ENCODE data around the gene TCF4.

TCF4 gene

DNA sequence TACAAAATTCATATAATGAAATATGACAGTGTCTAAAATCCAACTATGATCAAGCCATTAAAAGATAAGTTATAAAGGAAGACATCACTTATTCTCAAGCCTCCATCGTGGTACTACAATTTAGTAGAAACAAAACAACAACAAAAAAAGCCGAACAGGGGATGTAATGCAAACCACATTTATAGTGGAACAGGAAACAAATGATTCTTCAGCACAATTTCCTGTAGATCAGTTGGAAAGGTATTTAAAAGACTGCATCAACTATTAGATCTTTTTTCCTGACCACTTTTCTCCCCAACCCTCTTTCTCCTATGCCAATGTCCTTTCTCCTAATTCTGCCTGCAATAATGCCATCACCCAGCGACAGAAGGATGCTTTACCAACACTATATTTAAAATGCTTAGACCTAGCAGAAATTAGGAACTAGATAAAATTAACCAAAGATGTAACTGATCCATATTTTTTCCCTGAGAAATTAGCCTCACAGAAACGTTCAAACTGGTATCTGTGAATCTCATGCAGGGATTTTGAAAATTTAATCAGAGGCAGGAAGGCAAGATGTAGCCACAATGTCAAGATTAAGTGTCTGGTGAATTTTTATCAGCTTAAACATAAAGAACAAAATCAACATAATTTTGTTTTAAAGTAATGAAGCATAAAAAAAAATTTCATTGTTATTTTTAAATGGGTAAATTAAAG is 271.4 kb downstream of the TCF4 start:
- no peak for ATAC-seq
- 0 out of 2 replicates have a peak, but pooled peaks have one; percentile 9 for TF ChIP-seq ZNF8 (CRISPR knock-in tag; IDR thresholded peaks at IDR 0.05)
- TF ChIP-seq TCF4 (CRISPR knock-in tag; IDR thresholded peaks at IDR 0.05; ENCODE audit: borderline replicate concordance): 0 out of 2 replicates have a peak, but pooled peaks have one; percentile 31
- TF ChIP-seq POU6F1 (CRISPR knock-in tag; IDR thresholded peaks at IDR 0.05; ENCODE audit: borderline replicate concordance, low read depth): no peak

GRCh38 chr18:55314615-55315237 is 273.3 kb downstream of the TCF4 start:
- TF ChIP-seq TCF4 (CRISPR knock-in tag; IDR thresholded peaks at IDR 0.05; ENCODE audit: borderline replicate concordance) (no peak), TOX (CRISPR knock-in tag; IDR thresholded peaks at IDR 0.05; ENCODE audit: borderline replicate concordance) (no peak), SNAI2 (CRISPR knock-in tag; IDR thresholded peaks at IDR 0.05) (no peak), ZFP30 (CRISPR knock-in tag; IDR thresholded peaks at IDR 0.05) (no peak), BACH2 (CRISPR knock-in tag; IDR thresholded peaks at IDR 0.05; ENCODE audit: borderline replicate concordance) (no peak), ZFP3 (CRISPR knock-in tag; IDR thresholded peaks at IDR 0.05) (no peak), PPARA (CRISPR knock-in tag; IDR thresholded peaks at IDR 0.05; ENCODE audit: borderline replicate concordance) (no peak), RARB (CRISPR knock-in tag; IDR thresholded peaks at IDR 0.05) (no peak), ZNF70 (CRISPR knock-in tag; IDR thresholded peaks at IDR 0.05) (no peak), ISL1 (CRISPR knock-in tag; IDR thresholded peaks at IDR 0.05) (no peak), ESRRG (CRISPR knock-in tag; IDR thresholded peaks at IDR 0.05) (no peak)
- TF ChIP-seq, protein P1, sequence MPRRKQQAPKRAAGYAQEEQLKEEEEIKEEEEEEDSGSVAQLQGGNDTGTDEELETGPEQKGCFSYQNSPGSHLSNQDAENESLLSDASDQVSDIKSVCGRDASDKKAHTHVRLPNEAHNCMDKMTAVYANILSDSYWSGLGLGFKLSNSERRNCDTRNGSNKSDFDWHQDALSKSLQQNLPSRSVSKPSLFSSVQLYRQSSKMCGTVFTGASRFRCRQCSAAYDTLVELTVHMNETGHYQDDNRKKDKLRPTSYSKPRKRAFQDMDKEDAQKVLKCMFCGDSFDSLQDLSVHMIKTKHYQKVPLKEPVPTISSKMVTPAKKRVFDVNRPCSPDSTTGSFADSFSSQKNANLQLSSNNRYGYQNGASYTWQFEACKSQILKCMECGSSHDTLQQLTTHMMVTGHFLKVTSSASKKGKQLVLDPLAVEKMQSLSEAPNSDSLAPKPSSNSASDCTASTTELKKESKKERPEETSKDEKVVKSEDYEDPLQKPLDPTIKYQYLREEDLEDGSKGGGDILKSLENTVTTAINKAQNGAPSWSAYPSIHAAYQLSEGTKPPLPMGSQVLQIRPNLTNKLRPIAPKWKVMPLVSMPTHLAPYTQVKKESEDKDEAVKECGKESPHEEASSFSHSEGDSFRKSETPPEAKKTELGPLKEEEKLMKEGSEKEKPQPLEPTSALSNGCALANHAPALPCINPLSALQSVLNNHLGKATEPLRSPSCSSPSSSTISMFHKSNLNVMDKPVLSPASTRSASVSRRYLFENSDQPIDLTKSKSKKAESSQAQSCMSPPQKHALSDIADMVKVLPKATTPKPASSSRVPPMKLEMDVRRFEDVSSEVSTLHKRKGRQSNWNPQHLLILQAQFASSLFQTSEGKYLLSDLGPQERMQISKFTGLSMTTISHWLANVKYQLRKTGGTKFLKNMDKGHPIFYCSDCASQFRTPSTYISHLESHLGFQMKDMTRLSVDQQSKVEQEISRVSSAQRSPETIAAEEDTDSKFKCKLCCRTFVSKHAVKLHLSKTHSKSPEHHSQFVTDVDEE (CRISPR knock-in tag; IDR thresholded peaks at IDR 0.05): no peak
- TF ChIP-seq, protein P2, sequence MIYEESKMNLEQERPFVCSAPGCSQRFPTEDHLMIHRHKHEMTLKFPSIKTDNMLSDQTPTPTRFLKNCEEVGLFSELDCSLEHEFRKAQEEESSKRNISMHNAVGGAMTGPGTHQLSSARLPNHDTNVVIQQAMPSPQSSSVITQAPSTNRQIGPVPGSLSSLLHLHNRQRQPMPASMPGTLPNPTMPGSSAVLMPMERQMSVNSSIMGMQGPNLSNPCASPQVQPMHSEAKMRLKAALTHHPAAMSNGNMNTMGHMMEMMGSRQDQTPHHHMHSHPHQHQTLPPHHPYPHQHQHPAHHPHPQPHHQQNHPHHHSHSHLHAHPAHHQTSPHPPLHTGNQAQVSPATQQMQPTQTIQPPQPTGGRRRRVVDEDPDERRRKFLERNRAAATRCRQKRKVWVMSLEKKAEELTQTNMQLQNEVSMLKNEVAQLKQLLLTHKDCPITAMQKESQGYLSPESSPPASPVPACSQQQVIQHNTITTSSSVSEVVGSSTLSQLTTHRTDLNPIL (CRISPR knock-in tag; IDR thresholded peaks at IDR 0.05; ENCODE audit: low read depth): no peak
- ATAC-seq: no peak

GRCh38 chr18:55314031-55314430 is 274.0 kb downstream of the TCF4 start:
- ATAC-seq: no peak
- no peak for TF ChIP-seq ZC3H10 (CRISPR knock-in tag; IDR thresholded peaks at IDR 0.05)

GRCh38 chr18:55310863-55311262 is 277.1 kb downstream of the TCF4 start:
- no peak for TF ChIP-seq TCF4 (CRISPR knock-in tag; IDR thresholded peaks at IDR 0.05; ENCODE audit: borderline replicate concordance)
- TF ChIP-seq ISL1 (CRISPR knock-in tag; IDR thresholded peaks at IDR 0.05): no peak
- no peak for TF ChIP-seq RARB (CRISPR knock-in tag; IDR thresholded peaks at IDR 0.05)
- no peak for ATAC-seq

DNA sequence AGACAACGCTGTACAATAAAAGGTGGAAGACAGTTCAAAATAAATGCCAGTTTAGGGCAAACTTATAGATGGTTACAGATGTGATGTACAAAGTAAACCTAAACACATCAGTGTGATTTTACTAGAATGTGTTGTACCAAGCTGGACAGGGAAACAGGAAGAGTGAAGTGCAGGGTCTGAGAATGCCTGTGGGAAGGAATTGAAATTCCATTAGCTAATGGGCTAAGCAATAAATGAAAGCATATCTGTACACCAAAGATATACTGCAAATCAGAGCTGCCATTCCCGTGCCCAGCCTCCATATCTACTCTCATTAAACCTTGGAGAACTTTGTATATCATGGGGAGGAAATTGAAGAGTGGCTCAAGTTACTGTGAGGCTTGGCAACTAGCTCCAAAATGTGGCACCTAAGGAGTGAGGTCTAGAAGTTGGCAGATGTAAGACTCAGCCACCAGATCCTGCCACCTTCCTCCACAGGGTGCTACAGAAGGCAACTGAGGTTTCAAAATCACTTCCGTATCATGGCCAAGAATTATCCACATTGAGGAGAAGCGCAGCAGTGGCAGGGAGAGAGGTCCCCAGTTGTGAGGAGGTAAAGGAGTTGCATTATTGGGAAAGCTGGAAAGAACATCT is 277.8 kb downstream of the TCF4 start:
- no peak for TF ChIP-seq TCF4 (CRISPR knock-in tag; IDR thresholded peaks at IDR 0.05; ENCODE audit: borderline replicate concordance)
- TF ChIP-seq ZFP3 (CRISPR knock-in tag; IDR thresholded peaks at IDR 0.05): no peak
- TF ChIP-seq ZNF70 (CRISPR knock-in tag; IDR thresholded peaks at IDR 0.05): no peak
- TF ChIP-seq BACH2 (CRISPR knock-in tag; IDR thresholded peaks at IDR 0.05; ENCODE audit: borderline replicate concordance): no peak
- TF ChIP-seq, protein P1 (CRISPR knock-in tag; IDR thresholded peaks at IDR 0.05): no peak

More for the DNA sequence above, 277.8 kb downstream of the TCF4 start:
- peak; percentile 67 for ATAC-seq

Measured in SK-N-SH treated with all-trans-retinoic acid at 6 μM for 48 hours (cell line).